ENCODE data around the gene SLC4A5. TPM values are rescaled to one million over a fixed set of nuclear protein-coding genes. Genes with fewer than 3 reads are reported as not detected.

Gene SLC4A5
- total RNA-seq, 1 experiment from 2014 or later = 0.11 TPM

Other genes with a start within 250 kb of the SLC4A5 start
- gene BOLA3, start 195.5 kb downstream of the SLC4A5 start, total RNA-seq (2014; rRNA removed) = 92.3 and 116 TPM in 2 replicates
- gene MOB1A, start 164.5 kb downstream of the SLC4A5 start, total RNA-seq (2014; rRNA removed) = 113 and 131 TPM in 2 replicates
- 59.0 and 60.1 TPM in 2 replicates for gene MTHFD2, start 144.8 kb downstream of the SLC4A5 start, total RNA-seq (2014; rRNA removed)
- gene DCTN1, start 36.9 kb upstream of the SLC4A5 start, total RNA-seq (2014; rRNA removed) = 117 and 126 TPM in 2 replicates
- gene C2orf81, start 78.2 kb upstream of the SLC4A5 start, total RNA-seq (2014; rRNA removed) = 0.63 and 1.5 TPM in 2 replicates
- 40.0 and 55.8 TPM in 2 replicates for gene WDR54, start 78.3 kb upstream of the SLC4A5 start, total RNA-seq (2014; rRNA removed)
- gene RTKN, start 98.5 kb upstream of the SLC4A5 start, total RNA-seq (2014; rRNA removed) = 36.2 and 51.4 TPM in 2 replicates
- gene INO80B, start 111.7 kb upstream of the SLC4A5 start, total RNA-seq (2014; rRNA removed) = 5.6 and 23.2 TPM in 2 replicates
- gene WBP1, start 115.0 kb upstream of the SLC4A5 start, total RNA-seq (2014; rRNA removed) = 58.6 and 65.4 TPM in 2 replicates
- gene MOGS, start 122.0 kb upstream of the SLC4A5 start, total RNA-seq (2014; rRNA removed) = 40.8 and 41.6 TPM in 2 replicates
- 23.7 and 26.7 TPM in 2 replicates for gene MRPL53, start 129.3 kb upstream of the SLC4A5 start, total RNA-seq (2014; rRNA removed)
- 13.1 and 13.7 TPM in 2 replicates for gene CCDC142, start 139.6 kb upstream of the SLC4A5 start, total RNA-seq (2014; rRNA removed)
- gene TTC31, start 139.7 kb upstream of the SLC4A5 start, total RNA-seq (2014; rRNA removed) = 22.4 and 24.2 TPM in 2 replicates
- 1.2 and 1.6 TPM in 2 replicates for gene LBX2, start 156.2 kb upstream of the SLC4A5 start, total RNA-seq (2014; rRNA removed)
- gene PCGF1, start 164.3 kb upstream of the SLC4A5 start, total RNA-seq (2014; rRNA removed) = 29.4 and 29.6 TPM in 2 replicates
- 0.46 and 1.1 TPM in 2 replicates for gene TLX2, start 171.0 kb upstream of the SLC4A5 start, total RNA-seq (2014; rRNA removed)
- gene DQX1, start 182.8 kb upstream of the SLC4A5 start, total RNA-seq (2014; rRNA removed) = not detected in 2 replicates
- 140 TPM in 2 replicates for gene AUP1, start 186.3 kb upstream of the SLC4A5 start, total RNA-seq (2014; rRNA removed)
- 40.9 and 43.2 TPM in 2 replicates for gene HTRA2, start 186.5 kb upstream of the SLC4A5 start, total RNA-seq (2014; rRNA removed)
- 9.9 and 11.7 TPM in 2 replicates for gene LOXL3, start 210.5 kb upstream of the SLC4A5 start, total RNA-seq (2014; rRNA removed)
- gene DOK1, start 211.3 kb upstream of the SLC4A5 start, total RNA-seq (2014; rRNA removed) = 25.1 and 33.5 TPM in 2 replicates